Calu3 (cell line): Measurements from ENCODE around the gene ABCA13. TPM values are rescaled to one million over a fixed set of nuclear protein-coding genes. Genes with fewer than 3 reads are reported as not detected.

Source experiments
- BruUV-seq: library from RNA; stranded (reverse); fragments of 400-500 nt; replicated peaks from 2 replicates; lab custom pipeline; 2021; lab: Mats Ljungman, UMichigan
- CTCF ChIA-PET: fragments of 300-600 bp; sonication (Branson Sonifier 250); formaldehyde crosslinking; loops from one replicate; lab custom pipeline; 2022; ENCODE audit warnings: antibody characterized with exemption; lab: Charles Lee
- DNase-seq: peaks from one replicate; pipeline ENCODE4 v3.0.0; 2022
- H3K27ac Mint-ChIP-seq: one replicate; pipeline ENCODE4 v1.8.0; 2022; ENCODE audit warnings: mixed read lengths; ENCODE audit not compliant: unreplicated experiment
- H3K27me3 Mint-ChIP-seq: one replicate; pipeline ENCODE4 v1.8.0; 2022; ENCODE audit warnings: mixed read lengths; ENCODE audit not compliant: unreplicated experiment
- H3K36me3 Mint-ChIP-seq: one replicate; pipeline ENCODE4 v1.8.0; 2022; ENCODE audit warnings: mild to moderate bottlenecking, moderate library complexity, mixed read lengths; ENCODE audit not compliant: insufficient read depth, unreplicated experiment
- H3K4me1 Mint-ChIP-seq: one replicate; pipeline ENCODE4 v1.8.0; 2022; ENCODE audit warnings: mild to moderate bottlenecking, low read depth, mixed read lengths; ENCODE audit not compliant: unreplicated experiment
- H3K4me3 Mint-ChIP-seq: one replicate; pipeline ENCODE4 v1.8.0; 2022; ENCODE audit warnings: mild to moderate bottlenecking, low read depth, moderate library complexity, mixed read lengths; ENCODE audit not compliant: unreplicated experiment
- H3K9me3 Mint-ChIP-seq: one replicate; pipeline ENCODE4 v1.8.0; 2022; ENCODE audit warnings: low read depth, mixed read lengths; ENCODE audit not compliant: unreplicated experiment
- intact Hi-C: fragments of 100-400 bp; cut with micrococcal nuclease; formaldehyde crosslinking; loops from one replicate; pipeline ENCODE4 v1.10.0; 2022; ENCODE audit not compliant: unreplicated experiment
- total RNA-seq: library from RNA; stranded (reverse); gene quantifications from 2 replicates; pipeline ENCODE4 v1.2.3, GENCODE V29; 2022
- TF ChIP-seq, protein P1 (sequence below): fragments of 200-600 bp; IDR thresholded peaks from one replicate; pipeline ENCODE4 v1.8.0; 2022; ENCODE audit warnings: antibody characterized with exemption; ENCODE audit not compliant: unreplicated experiment

The ABCA13 gene
- total RNA-seq, 1 experiment from 2014 or later = 12.1 TPM

GRCh38 chr7:48594349-48594748, 423.1 kb downstream of the ABCA13 start:
- TF ChIP-seq, protein P1, sequence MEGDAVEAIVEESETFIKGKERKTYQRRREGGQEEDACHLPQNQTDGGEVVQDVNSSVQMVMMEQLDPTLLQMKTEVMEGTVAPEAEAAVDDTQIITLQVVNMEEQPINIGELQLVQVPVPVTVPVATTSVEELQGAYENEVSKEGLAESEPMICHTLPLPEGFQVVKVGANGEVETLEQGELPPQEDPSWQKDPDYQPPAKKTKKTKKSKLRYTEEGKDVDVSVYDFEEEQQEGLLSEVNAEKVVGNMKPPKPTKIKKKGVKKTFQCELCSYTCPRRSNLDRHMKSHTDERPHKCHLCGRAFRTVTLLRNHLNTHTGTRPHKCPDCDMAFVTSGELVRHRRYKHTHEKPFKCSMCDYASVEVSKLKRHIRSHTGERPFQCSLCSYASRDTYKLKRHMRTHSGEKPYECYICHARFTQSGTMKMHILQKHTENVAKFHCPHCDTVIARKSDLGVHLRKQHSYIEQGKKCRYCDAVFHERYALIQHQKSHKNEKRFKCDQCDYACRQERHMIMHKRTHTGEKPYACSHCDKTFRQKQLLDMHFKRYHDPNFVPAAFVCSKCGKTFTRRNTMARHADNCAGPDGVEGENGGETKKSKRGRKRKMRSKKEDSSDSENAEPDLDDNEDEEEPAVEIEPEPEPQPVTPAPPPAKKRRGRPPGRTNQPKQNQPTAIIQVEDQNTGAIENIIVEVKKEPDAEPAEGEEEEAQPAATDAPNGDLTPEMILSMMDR = no peak
- Mint-ChIP-seq H3K4me1 (no peaks in the 10 kb centered on the region), H3K4me3 (no peak overlapping the region), H3K27me3 (no peaks in the 10 kb centered on the region), H3K27ac (no peak overlapping the region), H3K36me3 (no peaks in the 10 kb centered on the region), H3K9me3 (peaks cover 5% of the 10 kb centered on the region)
- BruUV-seq = no TSS peak
- CTCF ChIA-PET = no interaction called here
- intact Hi-C loops = no loop called here
- no peak for DNase-seq

DNA sequence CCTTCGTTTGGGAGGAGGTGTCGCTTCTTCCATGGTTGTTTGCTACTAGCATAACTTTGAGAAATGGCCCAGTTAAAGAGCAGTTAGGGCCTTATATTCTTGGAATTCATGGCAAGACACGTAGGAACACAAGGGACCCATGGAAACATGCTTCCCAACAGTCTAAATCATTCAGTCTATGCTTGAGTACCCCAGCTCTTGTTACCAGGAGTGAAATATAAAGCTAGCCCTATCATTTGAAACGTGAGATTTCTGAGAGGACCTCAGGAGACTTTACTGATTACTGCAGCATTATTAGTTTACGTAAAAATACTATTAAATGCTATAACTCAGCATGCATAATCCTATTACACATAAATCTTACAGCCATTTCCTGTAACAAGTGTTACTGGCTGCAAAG, 424.5 kb downstream of the ABCA13 start:
- no TSS peak for BruUV-seq
- H3K9me3 Mint-ChIP-seq = peaks cover 5% of the 10 kb centered on the region
- H3K27ac Mint-ChIP-seq = no peak overlapping the region
- TF ChIP-seq, protein P1 = no peak
- no peak overlapping the region for H3K4me3 Mint-ChIP-seq
- no peaks in the 10 kb centered on the region for H3K27me3 Mint-ChIP-seq
- CTCF ChIA-PET = no interaction called here
- no peak for DNase-seq
- H3K4me1 Mint-ChIP-seq = no peaks in the 10 kb centered on the region
- H3K36me3 Mint-ChIP-seq = no peaks in the 10 kb centered on the region
- intact Hi-C loops = no loop called here

DNA sequence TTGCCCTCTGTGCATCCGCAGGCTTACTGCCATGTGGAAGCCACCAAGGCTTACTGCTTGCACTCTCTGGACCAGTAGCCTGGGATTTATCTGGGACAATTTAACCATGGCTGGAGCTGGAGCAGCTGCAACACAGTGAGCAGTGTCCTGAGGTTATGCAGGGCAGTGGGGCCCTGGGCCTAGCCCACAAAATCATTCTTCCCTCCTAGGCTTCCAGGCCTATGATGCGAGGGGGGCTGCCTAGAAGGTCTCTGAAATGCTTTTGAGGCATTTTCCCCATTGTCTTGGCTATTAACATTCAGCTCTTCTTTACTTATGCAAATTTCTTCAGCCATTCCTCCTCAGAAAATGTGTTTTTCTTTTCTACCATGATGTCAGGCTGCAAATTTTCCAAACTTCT, 439.4 kb downstream of the ABCA13 start:
- peaks cover 7% of the 10 kb centered on the region for H3K27me3 Mint-ChIP-seq
- no peaks in the 10 kb centered on the region for H3K36me3 Mint-ChIP-seq
- no peak overlapping the region for H3K27ac Mint-ChIP-seq
- peaks cover 7% of the 10 kb centered on the region for H3K9me3 Mint-ChIP-seq
- H3K4me1 Mint-ChIP-seq = no peaks in the 10 kb centered on the region
- TF ChIP-seq, protein P1 = no peak
- intact Hi-C loops = no loop called here
- H3K4me3 Mint-ChIP-seq = no peak overlapping the region
- DNase-seq = no peak
- BruUV-seq = no TSS peak
- CTCF ChIA-PET = no interaction called here

- H3K9me3 Mint-ChIP-seq = peaks cover 4% of the 10 kb centered on the region
- H3K4me3 Mint-ChIP-seq = no peak overlapping the region
- no peaks in the 10 kb centered on the region for H3K4me1 Mint-ChIP-seq
- DNase-seq = no peak
- TF ChIP-seq, protein P1 = no peak
- CTCF ChIA-PET = no interaction called here
- H3K27ac Mint-ChIP-seq = no peak overlapping the region
- no TSS peak for BruUV-seq
- H3K36me3 Mint-ChIP-seq = no peaks in the 10 kb centered on the region
- intact Hi-C loops = no loop called here
- H3K27me3 Mint-ChIP-seq = no peaks in the 10 kb centered on the region
Observed at GRCh38 chr7:48611993-48612392, 440.7 kb downstream of the ABCA13 start.
